ENCODE data around the gene CSTB.

Gene CSTB

DNA sequence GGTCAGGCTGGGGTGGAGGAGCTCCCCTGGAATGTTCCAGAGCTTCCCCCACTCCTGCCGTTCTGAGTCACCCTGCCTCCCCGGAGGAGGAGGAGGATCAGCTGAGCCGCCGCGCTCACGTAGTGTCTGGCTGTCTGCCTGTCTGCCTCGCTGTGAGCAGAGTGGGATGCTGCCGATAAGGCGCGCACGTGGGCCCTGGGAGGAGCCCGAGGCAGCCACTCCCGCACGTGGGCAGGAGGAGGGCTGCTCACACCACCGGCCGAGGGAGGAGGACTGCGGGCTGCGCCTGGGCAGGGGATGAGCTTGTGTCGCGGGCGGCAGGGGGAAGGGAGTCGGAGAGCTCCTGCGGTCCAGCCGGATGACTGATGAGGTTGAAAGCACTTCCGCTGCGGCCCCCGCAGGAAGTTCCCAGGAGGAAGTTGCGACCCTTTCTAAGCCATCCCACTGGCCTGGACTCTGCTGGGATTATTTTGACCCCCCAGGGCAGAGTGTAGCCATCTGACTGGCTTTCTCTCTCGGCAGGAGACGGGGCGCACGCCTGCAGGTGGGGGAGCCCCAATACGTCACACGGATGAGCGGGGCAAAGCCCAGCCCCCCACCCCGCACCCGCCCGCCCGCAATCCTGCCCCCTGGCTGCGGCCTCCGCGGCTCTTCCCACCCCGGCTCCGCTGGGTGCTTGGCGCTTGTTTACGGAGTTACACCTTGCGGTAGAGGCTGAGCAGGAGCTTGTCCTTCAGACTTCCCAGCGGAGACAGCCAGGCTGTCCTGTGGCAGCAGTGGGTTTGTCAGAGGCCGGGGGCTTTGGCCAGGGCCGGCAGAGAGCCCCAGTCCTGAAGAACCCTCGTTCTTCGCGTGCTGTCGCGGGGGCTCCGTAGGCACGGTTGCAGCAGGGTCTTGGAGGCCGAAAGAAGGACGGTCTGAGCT, 47.4 kb downstream of the CSTB start (continued):
- TF ChIP-seq ZNF18 (tag by site-specific recombination; IDR thresholded peaks at IDR 0.05): peak; percentile 99
- TF ChIP-seq ZSCAN5A (tag by site-specific recombination; IDR thresholded peaks at IDR 0.05): peak; percentile 100
- peak; percentile 60 for TF ChIP-seq IKZF3 (tag by site-specific recombination; IDR thresholded peaks at IDR 0.05)
- peak; percentile 98 for TF ChIP-seq ZNF335 (tag by site-specific recombination; conservative IDR thresholded peaks at IDR 0.05)
- no peak for TF ChIP-seq ZNF658 (tag by site-specific recombination; IDR thresholded peaks at IDR 0.05)
- TF ChIP-seq ZNF513 (tag by site-specific recombination; IDR thresholded peaks at IDR 0.05): peak; percentile 78; the same call in 1 of the 2 replicates

DNA sequence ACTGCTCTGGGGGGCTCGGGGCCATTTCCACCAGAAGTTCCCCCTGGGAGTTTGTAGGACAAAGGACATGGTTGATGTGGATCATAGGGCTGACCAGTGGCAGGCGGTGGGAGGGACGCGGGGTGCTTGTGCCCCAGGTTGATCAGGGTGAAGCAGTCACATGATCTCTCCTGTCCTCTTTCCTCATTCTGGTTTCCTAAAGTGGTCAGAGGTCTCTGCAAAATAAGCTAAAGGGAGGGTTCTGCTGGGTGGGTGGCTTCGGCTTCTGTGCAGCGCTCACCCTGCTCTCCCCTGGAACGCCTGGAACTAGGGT, 48.0 kb downstream of the CSTB start:
- peaks cover 6% of the 10 kb centered on the region; the same call in 1 of the 2 replicates for H3K4me1 ChIP-seq (ENCODE audit: control insufficient read depth, insufficient read depth, low read length)
- H3K36me3 ChIP-seq (ENCODE audit: control insufficient read depth in 2 of 2, insufficient read depth in 1 of 2, low read length in 2 of 2): peaks cover 0 to 21% of the 10 kb centered on the region in 2 experiments; a peak in 2 of 3 replicates
- H3K4me3 ChIP-seq (ENCODE audit: low read depth, low read length): peak overlapping the region; percentile 67
- TF ChIP-seq, protein P1, sequence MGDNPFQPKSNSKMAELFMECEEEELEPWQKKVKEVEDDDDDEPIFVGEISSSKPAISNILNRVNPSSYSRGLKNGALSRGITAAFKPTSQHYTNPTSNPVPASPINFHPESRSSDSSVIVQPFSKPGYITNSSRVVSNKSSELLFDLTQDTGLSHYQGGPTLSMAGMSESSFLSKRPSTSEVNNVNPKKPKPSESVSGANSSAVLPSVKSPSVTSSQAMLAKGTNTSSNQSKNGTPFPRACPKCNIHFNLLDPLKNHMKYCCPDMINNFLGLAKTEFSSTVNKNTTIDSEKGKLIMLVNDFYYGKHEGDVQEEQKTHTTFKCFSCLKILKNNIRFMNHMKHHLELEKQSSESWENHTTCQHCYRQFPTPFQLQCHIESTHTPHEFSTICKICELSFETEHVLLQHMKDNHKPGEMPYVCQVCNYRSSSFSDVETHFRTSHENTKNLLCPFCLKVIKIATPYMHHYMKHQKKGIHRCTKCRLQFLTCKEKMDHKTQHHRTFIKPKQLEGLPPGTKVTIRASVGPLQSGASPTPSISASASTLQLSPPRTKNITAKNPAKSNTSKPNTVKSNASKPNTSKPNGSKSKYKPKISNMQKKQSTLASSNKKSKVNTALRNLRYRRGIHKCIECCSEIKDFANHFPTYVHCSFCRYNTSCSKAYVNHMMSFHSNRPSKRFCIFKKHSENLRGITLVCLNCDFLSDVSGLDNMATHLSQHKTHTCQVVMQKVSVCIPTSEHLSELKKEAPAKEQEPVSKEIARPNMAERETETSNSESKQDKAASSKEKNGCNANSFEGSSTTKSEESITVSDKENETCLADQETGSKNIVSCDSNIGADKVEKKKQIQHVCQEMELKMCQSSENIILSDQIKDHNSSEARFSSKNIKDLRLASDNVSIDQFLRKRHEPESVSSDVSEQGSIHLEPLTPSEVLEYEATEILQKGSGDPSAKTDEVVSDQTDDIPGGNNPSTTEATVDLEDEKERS (tag by site-specific recombination; IDR thresholded peaks at IDR 0.05): 0 out of 2 replicates have a peak, but pooled peaks have one; percentile 5
- TF ChIP-seq ZNF223 (tag by site-specific recombination; IDR thresholded peaks at IDR 0.05) (no peak), ZNF394 (tag by site-specific recombination; IDR thresholded peaks at IDR 0.05; ENCODE audit: borderline replicate concordance) (no peak)
- no peaks in the 10 kb centered on the region for H3K9me3 ChIP-seq (ENCODE audit: control insufficient read depth, insufficient read depth, low read depth, low read length)
- peak overlapping the region; percentile 38; the same call in 1 of the 2 replicates for H3K27ac ChIP-seq (ENCODE audit: extremely low read depth, low read depth, low read length)
- ChIA-PET POLR2A (interaction anchor here (0.8 to 3.1 kb wide), 16 partner anchors 8 to 82 kb away, joined by 3 to 25 read pairs (median 6); partner anchors contain the start of genes HSF2BP, PDXK, RRP1 and RRP1B), CTCF (interaction anchor here (0.5 to 2.1 kb wide), 16 partner anchors 8 to 840 kb away, joined by 3 to 12 read pairs (median 3); no protein-coding TSS in a partner anchor)

DNA sequence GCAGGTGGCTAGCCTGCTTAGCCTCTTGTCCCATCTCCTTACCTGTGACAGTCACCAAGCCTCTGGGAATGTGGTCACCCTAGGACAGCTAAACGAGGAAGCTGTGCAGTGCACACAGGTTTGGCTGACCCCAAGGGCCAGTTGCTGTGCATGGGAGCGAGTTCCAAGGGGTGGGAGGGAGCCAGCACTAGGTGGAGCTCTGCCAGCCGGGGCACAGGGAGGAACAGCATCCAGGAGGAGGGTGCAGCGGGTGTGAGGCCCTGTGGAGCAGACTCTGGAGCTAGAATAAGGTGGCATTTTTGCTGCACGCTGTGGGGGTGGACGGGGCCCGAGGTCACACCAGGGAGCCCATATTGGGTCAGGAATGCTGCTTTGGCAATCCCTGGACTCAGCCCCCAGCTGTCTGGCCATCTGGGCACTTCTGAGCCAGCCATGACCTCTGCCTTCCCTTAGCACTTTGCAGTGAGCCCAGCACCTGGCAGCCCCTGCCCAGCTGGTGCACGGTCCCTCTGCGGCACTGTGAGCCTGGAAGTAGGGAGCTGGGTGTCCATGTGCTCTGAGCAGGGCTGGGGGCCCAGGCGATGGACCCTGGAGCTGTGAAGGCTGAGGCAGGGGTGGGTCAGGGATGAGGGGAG, 48.5 kb downstream of the CSTB start:
- H3K4me3 ChIP-seq (ENCODE audit: low read depth, low read length): no peak overlapping the region
- H3K27ac ChIP-seq (ENCODE audit: extremely low read depth, low read depth, low read length): peak overlapping the region; percentile 38; the same call in 1 of the 2 replicates
- peaks cover 0 to 21% of the 10 kb centered on the region in 2 experiments; a peak in 2 of 3 replicates for H3K36me3 ChIP-seq (ENCODE audit: control insufficient read depth in 2 of 2, insufficient read depth in 1 of 2, low read length in 2 of 2)
- no peaks in the 10 kb centered on the region for H3K9me3 ChIP-seq (ENCODE audit: control insufficient read depth, insufficient read depth, low read depth, low read length)
- H3K4me1 ChIP-seq (ENCODE audit: control insufficient read depth, insufficient read depth, low read length): peaks cover 6% of the 10 kb centered on the region; the same call in 1 of the 2 replicates
- ChIA-PET CTCF (interaction anchor here (0.5 to 2.1 kb wide), 5 partner anchors 11 to 31 kb away, joined by 3 to 12 read pairs (median 4); no protein-coding TSS in a partner anchor), POLR2A (interaction anchor here (1.0 to 3.1 kb wide), 9 partner anchors 8 to 83 kb away, joined by 3 to 25 read pairs (median 6); partner anchors contain the start of genes HSF2BP, PDXK and RRP1B)
- TF ChIP-seq ZEB2 (tag by site-specific recombination; IDR thresholded peaks at IDR 0.05) (no peak), SP3 (tag by site-specific recombination; IDR thresholded peaks at IDR 0.05) (0 out of 2 replicates have a peak, but pooled peaks have one; percentile 25), ZNF341 (tag by site-specific recombination; IDR thresholded peaks at IDR 0.05; ENCODE audit: low read depth) (peak; percentile 50; the same call in 1 of the 2 replicates), ZNF600 (tag by site-specific recombination; IDR thresholded peaks at IDR 0.05) (peak; percentile 58), SP2 (tag by site-specific recombination; IDR thresholded peaks at IDR 0.05) (0 out of 2 replicates have a peak, but pooled peaks have one; percentile 12), ZNF585B (tag by site-specific recombination; IDR thresholded peaks at IDR 0.05) (no peak), ZBTB26 (tag by site-specific recombination; optimal IDR thresholded peaks at IDR 0.05) (no peak), ZNF114 (tag by site-specific recombination; IDR thresholded peaks at IDR 0.05) (no peak), ZNF660 (tag by site-specific recombination; IDR thresholded peaks at IDR 0.05) (no peak)
- TF ChIP-seq, protein P2, sequence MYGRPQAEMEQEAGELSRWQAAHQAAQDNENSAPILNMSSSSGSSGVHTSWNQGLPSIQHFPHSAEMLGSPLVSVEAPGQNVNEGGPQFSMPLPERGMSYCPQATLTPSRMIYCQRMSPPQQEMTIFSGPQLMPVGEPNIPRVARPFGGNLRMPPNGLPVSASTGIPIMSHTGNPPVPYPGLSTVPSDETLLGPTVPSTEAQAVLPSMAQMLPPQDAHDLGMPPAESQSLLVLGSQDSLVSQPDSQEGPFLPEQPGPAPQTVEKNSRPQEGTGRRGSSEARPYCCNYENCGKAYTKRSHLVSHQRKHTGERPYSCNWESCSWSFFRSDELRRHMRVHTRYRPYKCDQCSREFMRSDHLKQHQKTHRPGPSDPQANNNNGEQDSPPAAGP (tag by site-specific recombination; IDR thresholded peaks at IDR 0.05): peak; percentile 44; the same call in 1 of the 2 replicates
